Pancreas (tissue), 10 donors: ENCODE measurements around the gene OR6K2. TPM values are rescaled to one million over a fixed set of nuclear protein-coding genes. Genes with fewer than 3 reads are reported as not detected.

Experiments
- ATAC-seq, 4 donors: fragments of 200-7000 bp; cut with Tn5 transposase; one replicate each; pipeline versions ENCODE4 v1.8.0 to v1.9.1; 2020; ENCODE audit warnings: mild to moderate bottlenecking in 4 of 4, moderate library complexity in 4 of 4
- DNase-seq, 6 donors: peaks; one replicate each; pipeline ENCODE4 v3.0.0-alpha.2; 2020
- FAIRE-seq: peaks from 2 replicates; lab custom pipeline; 2012; peaks lifted over from hg19 to GRCh38; lab: Jason Lieb, UNC
- H3K27ac ChIP-seq, 4 donors: fragments of 200-600 bp; sonication (generic); 1 replicate in 3 of 4; 2 replicates in 1 of 4; pipeline versions ENCODE4 v1.5.0 to v1.8.0; 2020
- H3K27me3 ChIP-seq, 4 donors: fragments of 200-600 bp; one replicate each; pipeline ENCODE4 v1.8.0; 2021
- H3K36me3 ChIP-seq, 3 donors: fragments of 200-600 bp; sonication (generic) in 1 of 3; one replicate each; pipeline versions ENCODE4 v1.5.0 to v1.8.0; 2020 to 2021
- H3K4me1 ChIP-seq, 3 donors: fragments of 200-600 bp; one replicate each; pipeline ENCODE4 v1.8.0; 2021
- H3K4me3 ChIP-seq, 4 donors: fragments of 200-600 bp; sonication (generic) in 2 of 4; one replicate each; pipeline versions ENCODE4 v1.5.0 to v1.8.0; 2020 to 2021
- H3K9me3 ChIP-seq, 4 donors: fragments of 200-600 bp; one replicate each; pipeline ENCODE4 v1.8.0; 2021
- WGBS, 2 donors: extraction: QIAGEN DNeasy Blood & Tissue Kit; methylation state at CpG; one replicate each; pipeline ENCODE4 v1.1.7; 2013; 5-methylcytosine and 5-hydroxymethylcytosine counted together
- intact Hi-C, 3 donors: fragments of 100-400 bp; cut with DNase I; formaldehyde crosslinking; loops; one replicate each; pipeline versions ENCODE4 v1.11.1 to v1.14.2; 2022
- polyA plus RNA-seq, 2 donors: library from polyadenylated mRNA; stranded (reverse); fragments of 200-250 nt; gene quantifications; one replicate each; pipeline ENCODE4 v1.2.3, GENCODE V29; 2013
- total RNA-seq, 6 donors: library from RNA; stranded (reverse); fragmentation: NEBNext Ultra II Directional in 4 of 6; extraction: Animal tissue kit (Norgen Biotek cat#: 25700) in 4 of 6; gene quantifications; one replicate each; pipeline versions ENCODE4 v1.2.1 to v1.2.4, GENCODE V29; 2021 to 2023
- TF ChIP-seq, protein P1 (sequence below), 4 donors: fragments of 200-600 bp; sonication (generic) in 3 of 4; IDR thresholded peaks; one replicate each; pipeline versions ENCODE4 v1.5.0 to v1.8.0; 2021; ENCODE audit warnings: antibody characterized with exemption in 4 of 4
- donor health status: healthy with polysubstance abuse.
- donor health status: DM: no; HTN: no; CAD: no; lungs with moderate emphysema.
- donor health status: DM: no; HTN: no; CAD: no.
- donor health status: control.
- donor health status: control.
- donor health status: Bipolar disorder and iron deficiency.
- donor health status: DM: yes; HTN: yes; CAD: no.
- donor health status: DM: no; HTN: no; CAD: no.
- donor health status: DM: no; HTN: no; CAD: no.
- donor health status: DM: yes; HTN: yes; CAD: no.

OR6K2 gene
- total and polyA plus RNA-seq, 8 donors, result not detected

DNA sequence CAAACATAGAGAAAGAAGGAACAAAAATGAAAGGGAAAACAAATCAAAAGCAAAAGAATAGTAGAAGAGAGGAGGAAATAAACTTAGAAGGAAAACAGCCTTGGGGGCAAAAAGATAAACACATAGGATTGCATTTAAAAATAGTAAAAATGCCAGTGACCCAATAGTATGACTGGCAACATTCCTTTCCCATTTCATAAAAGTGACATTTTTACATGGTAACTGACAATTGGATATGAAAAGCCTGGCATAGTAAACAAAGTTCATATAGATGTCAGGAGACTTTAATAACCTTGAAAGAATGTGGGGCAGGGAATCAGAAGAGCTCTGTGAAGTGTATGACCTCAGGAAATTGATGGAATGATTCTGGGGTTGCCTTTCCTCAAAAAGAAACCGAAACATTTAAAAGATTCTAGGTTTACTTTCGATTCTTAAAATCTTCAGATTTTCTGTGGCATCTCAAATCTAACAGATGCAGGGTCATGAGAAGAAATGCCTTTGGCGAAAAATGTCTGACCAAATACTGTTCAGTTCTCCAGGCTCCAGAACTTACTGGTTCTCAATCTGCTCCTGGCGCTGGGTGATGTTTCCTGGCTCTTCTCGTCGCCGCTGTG is 47.6 kb downstream of the OR6K2 start:
- H3K4me1 ChIP-seq, result no peaks in the 10 kb centered on the region
- WGBS, 2 donors, result 64 to 80% methylated on average over 7 of the region's 7 CpGs
- no peaks in the 10 kb centered on the region for H3K27me3 ChIP-seq
- no peaks in the 10 kb centered on the region for H3K36me3 ChIP-seq
- no peak for ATAC-seq
- intact Hi-C loops, result no loop called here
- TF ChIP-seq, protein P1, sequence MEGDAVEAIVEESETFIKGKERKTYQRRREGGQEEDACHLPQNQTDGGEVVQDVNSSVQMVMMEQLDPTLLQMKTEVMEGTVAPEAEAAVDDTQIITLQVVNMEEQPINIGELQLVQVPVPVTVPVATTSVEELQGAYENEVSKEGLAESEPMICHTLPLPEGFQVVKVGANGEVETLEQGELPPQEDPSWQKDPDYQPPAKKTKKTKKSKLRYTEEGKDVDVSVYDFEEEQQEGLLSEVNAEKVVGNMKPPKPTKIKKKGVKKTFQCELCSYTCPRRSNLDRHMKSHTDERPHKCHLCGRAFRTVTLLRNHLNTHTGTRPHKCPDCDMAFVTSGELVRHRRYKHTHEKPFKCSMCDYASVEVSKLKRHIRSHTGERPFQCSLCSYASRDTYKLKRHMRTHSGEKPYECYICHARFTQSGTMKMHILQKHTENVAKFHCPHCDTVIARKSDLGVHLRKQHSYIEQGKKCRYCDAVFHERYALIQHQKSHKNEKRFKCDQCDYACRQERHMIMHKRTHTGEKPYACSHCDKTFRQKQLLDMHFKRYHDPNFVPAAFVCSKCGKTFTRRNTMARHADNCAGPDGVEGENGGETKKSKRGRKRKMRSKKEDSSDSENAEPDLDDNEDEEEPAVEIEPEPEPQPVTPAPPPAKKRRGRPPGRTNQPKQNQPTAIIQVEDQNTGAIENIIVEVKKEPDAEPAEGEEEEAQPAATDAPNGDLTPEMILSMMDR (IDR thresholded peaks at IDR 0.05), result no peak
- FAIRE-seq, result no peak
- no peaks in the 10 kb centered on the region for H3K9me3 ChIP-seq
- no peak overlapping the region for H3K27ac ChIP-seq
- DNase-seq, result no peak
- H3K4me3 ChIP-seq, result no peak overlapping the region

Other genes with a start within 250 kb of the OR6K2 start
- not detected for gene OR10K1, start 238.8 kb downstream of the OR6K2 start, total RNA-seq
- gene OR10K1, start 238.8 kb downstream of the OR6K2 start, polyA plus RNA-seq, result not detected
- not detected for gene OR10R2, start 228.4 kb downstream of the OR6K2 start, total RNA-seq
- gene OR10R2, start 228.4 kb downstream of the OR6K2 start, polyA plus RNA-seq, result not detected
- not detected for gene OR6Y1, start 146.2 kb downstream of the OR6K2 start, total RNA-seq
- not detected for gene OR6Y1, start 146.2 kb downstream of the OR6K2 start, polyA plus RNA-seq
- gene OR6P1, start 130.1 kb downstream of the OR6K2 start, total RNA-seq, result not detected
- gene OR6P1, start 130.1 kb downstream of the OR6K2 start, polyA plus RNA-seq, result not detected
- gene OR10X1, start 120.8 kb downstream of the OR6K2 start, total RNA-seq, result not detected
- gene OR10X1, start 120.8 kb downstream of the OR6K2 start, polyA plus RNA-seq, result not detected
- not detected for gene OR10Z1, start 95.4 kb downstream of the OR6K2 start, total RNA-seq
- not detected for gene OR10Z1, start 95.4 kb downstream of the OR6K2 start, polyA plus RNA-seq
- gene SPTA1, start 13.9 kb downstream of the OR6K2 start, total RNA-seq, result under 1 TPM in 2 of 6 donors, not detected in 4; 0.03 to 0.13 TPM
- gene SPTA1, start 13.9 kb downstream of the OR6K2 start, polyA plus RNA-seq, result under 1 TPM in 1 of 2 donors, not detected in 1; 0.09 TPM
- gene OR6K3, start 20.1 kb upstream of the OR6K2 start, total RNA-seq, result not detected
- gene OR6K3, start 20.1 kb upstream of the OR6K2 start, polyA plus RNA-seq, result not detected
- not detected for gene OR6K6, start 54.1 kb upstream of the OR6K2 start, total RNA-seq
- not detected for gene OR6K6, start 54.1 kb upstream of the OR6K2 start, polyA plus RNA-seq
- gene OR6N1, start 71.5 kb upstream of the OR6K2 start, total RNA-seq, result not detected
- not detected for gene OR6N1, start 71.5 kb upstream of the OR6K2 start, polyA plus RNA-seq
- gene OR6N2, start 80.6 kb upstream of the OR6K2 start, total RNA-seq, result not detected
- gene OR6N2, start 80.6 kb upstream of the OR6K2 start, polyA plus RNA-seq, result not detected
- 1 to 10 TPM in 3 of 6 donors, under 1 TPM in 3; 0.14 to 7.0 (median 1.5) TPM for gene MNDA, start 130.7 kb upstream of the OR6K2 start, total RNA-seq
- gene MNDA, start 130.7 kb upstream of the OR6K2 start, polyA plus RNA-seq, result 1 to 10 TPM in 1 of 2 donors, under 1 TPM in 1; 0.76 to 1.1 TPM
- gene PYHIN1, start 230.9 kb upstream of the OR6K2 start, total RNA-seq, result under 1 TPM in 4 of 6 donors, not detected in 2; 0.18 to 0.47 (median 0.26) TPM
- gene PYHIN1, start 230.9 kb upstream of the OR6K2 start, polyA plus RNA-seq, result under 1 TPM in 1 of 2 donors, not detected in 1; 0.12 TPM